HL-60 (cell line): ENCODE measurements around the gene PEAK3.

Experiments
- POLR2AphosphoS5 ChIP-seq: IDR thresholded peaks from 2 replicates; pipeline ENCODE4 v1.6.1; 2012; ENCODE audit warnings: low read depth
- TF ChIP-seq, protein P1 (sequence below): IDR thresholded peaks from one replicate; pipeline ENCODE4 v1.5.1; 2011; ENCODE audit warnings: low read length, control low read depth, inconsistent platforms; ENCODE audit not compliant: insufficient read depth

- no peak for TF ChIP-seq POLR2AphosphoS5
- TF ChIP-seq, protein P1, sequence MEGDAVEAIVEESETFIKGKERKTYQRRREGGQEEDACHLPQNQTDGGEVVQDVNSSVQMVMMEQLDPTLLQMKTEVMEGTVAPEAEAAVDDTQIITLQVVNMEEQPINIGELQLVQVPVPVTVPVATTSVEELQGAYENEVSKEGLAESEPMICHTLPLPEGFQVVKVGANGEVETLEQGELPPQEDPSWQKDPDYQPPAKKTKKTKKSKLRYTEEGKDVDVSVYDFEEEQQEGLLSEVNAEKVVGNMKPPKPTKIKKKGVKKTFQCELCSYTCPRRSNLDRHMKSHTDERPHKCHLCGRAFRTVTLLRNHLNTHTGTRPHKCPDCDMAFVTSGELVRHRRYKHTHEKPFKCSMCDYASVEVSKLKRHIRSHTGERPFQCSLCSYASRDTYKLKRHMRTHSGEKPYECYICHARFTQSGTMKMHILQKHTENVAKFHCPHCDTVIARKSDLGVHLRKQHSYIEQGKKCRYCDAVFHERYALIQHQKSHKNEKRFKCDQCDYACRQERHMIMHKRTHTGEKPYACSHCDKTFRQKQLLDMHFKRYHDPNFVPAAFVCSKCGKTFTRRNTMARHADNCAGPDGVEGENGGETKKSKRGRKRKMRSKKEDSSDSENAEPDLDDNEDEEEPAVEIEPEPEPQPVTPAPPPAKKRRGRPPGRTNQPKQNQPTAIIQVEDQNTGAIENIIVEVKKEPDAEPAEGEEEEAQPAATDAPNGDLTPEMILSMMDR: no peak
Observed at GRCh38 chr19:2282862-2283237, 875 bp upstream of the PEAK3 start.
